Effector CD8-positive, alpha-beta T cell (primary cell): Measurements from ENCODE around the gene CYSRT1.

Experiments
- DNase-seq: peaks from one replicate; lab custom pipeline; 2025; lab: John Stamatoyannopoulos, UW

Gene CYSRT1

DNA sequence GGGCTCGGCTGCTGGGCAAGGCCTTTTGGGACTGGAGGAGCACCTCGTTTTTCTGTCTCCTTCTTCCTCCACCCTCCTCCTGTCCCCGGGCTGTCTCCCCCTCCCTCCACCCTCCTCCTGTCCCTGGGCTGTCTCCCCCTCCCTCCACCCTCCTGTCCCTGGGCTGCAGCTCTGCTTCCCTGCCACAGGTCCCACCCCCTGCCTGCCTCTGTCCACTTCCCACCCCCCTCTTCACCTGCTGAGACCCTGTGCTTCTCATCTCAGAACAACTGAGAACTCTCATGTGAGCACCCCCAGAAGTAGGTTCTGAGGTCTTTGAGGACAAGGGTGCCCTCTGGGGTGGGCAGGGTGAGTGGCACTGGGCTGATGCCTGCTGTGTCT is 46.7 kb downstream of the CYSRT1 start:
- no peak for DNase-seq

DNA sequence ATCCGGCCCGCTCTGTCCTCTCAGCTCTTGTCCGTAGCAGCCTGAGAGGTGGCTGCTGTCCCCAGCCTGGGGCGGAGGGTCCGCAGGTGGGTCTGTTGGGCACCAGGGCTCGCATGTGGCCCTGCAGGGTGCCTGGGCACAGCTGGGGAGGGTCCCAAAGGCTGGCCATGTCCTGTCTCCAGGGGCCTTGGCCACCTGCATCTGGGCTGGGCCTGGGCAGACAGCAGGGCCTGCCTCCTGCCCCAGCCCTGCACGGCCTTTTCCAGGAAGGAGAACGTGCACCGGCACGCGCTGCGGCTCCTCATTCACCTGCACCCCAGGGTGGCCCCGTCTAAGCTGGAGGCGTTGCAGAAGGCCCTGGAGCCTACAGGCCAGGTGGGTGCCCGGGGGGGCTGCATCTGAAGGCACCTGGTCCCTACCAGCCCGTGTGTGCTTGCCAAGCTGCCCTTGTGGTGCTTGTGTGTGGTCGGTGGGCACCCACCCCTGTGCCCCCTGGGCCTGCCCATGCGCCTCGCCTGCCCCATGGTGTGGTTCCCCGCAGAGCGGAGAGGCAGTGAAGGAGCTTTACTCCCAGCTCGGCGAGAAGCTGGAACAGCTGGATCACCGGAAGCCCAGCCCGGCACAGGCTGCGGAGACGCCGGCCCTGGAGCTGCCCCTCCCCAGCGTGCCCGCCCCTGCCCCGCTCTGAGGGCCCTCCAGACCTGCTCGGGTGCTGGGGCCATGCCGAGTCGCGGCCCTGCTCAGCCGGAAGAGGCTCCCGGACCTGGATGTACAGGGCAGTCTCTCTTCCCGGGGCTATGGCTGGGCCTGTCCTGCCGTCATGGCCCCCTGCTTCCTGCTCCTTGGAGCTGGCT is 47.5 kb downstream of the CYSRT1 start:
- no peak for DNase-seq

DNA sequence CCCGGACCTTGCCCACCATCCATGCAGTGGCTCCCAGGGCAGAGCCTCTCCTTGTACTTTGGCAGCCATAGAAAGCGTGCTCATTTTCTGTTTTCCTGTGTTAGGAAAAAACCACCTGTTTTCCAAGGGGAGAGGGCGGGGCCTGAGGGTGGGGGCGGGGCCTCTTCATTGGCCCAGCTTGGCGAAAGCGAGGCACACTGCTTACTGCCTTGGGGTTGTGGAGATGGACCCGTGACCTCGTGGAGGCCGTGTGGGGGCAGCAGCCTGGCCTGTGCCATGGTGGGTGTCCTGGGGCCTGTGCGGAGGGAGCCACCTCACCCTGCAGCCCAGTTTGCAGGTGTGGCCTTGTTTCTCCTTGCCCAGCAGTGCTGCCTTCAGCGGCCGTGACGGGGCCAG is 48.1 kb downstream of the CYSRT1 start:
- no peak for DNase-seq

DNA sequence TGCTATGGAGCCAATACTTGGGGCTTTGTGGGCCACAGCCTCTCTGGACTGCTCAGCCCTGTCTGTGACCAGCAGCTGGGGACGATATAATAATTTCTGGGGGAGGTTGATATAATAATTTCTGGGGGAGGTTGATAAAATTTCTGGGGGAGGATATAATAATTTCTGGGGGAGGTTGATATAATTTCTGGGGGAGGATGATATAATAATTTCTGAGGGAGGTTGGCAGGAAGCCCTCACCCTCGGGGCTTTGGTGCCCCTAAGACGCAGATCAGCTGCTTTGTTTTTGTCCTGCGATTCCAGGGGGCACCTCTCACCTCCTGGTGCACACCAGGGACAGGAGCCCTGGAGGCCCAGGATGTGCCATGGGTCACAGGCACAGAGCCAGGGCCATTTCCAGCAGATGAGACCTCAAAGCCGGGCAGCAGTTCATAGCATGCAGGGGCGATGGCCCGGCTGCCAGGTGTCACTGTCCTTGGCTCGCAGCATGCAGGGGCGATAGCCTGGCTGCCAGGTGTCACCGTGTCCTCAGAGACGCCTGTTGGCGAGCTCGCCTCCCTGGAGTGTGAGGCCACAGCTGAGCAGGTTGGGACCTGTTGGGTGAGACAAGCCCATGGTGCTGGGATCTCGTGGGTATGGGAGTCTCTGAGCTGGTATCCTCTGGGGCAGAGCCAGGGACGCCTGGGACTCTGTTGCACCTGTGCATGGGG is 48.8 kb downstream of the CYSRT1 start:
- DNase-seq, result no peak

DNA sequence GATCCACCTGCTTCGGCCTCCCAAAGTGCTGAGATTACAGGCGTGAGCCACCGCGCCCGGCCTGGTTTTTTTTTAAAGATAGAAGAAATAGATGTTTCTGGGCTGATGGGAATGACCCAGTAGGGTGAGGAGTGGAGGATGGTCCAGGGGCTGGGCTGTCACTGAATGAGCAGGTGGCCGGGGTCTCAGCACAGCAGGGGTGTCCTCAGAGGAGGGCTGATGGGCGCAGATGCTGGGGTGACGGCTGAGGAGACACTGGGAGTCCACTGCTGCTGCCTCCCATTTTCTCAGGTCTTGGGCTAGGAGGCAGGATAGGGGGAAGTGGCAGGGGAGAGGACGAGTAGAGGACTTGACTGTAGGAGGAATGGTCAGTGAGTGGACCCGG is 50.2 kb downstream of the CYSRT1 start:
- DNase-seq, result no peak
